Pulmonary artery endothelial cell (primary cell): ENCODE data around the gene KRT83. TPM values are rescaled to one million over a fixed set of nuclear protein-coding genes. Genes with fewer than 3 reads are reported as not detected.
"Not testable (repeated sequence)": the region's sequence is repeated elsewhere in the genome, so short reads cannot be mapped to it uniquely, and the experiment has no call there.

Experiments used
- DNase-seq: peaks from one replicate; pipeline ENCODE4 v3.0.0-alpha.2; 2011; ENCODE audit warnings: low read depth, low spot score
- total RNA-seq: library from RNA; depleted of rRNA; stranded (reverse); fragments of >200 nt; gene quantifications from 2 replicates; pipeline ENCODE4 v1.2.3, GENCODE V29; 2014

KRT83 gene
- total RNA-seq, 1 donor from 2014 or later = not detected

- not testable (repeated sequence) for DNase-seq
Observed at GRCh38 chr12:52287816-52288805, 33.1 kb downstream of the KRT83 start.

GRCh38 chr12:52286857-52287785 lies 34.1 kb downstream of the KRT83 start:
- not testable (repeated sequence) for DNase-seq

DNA sequence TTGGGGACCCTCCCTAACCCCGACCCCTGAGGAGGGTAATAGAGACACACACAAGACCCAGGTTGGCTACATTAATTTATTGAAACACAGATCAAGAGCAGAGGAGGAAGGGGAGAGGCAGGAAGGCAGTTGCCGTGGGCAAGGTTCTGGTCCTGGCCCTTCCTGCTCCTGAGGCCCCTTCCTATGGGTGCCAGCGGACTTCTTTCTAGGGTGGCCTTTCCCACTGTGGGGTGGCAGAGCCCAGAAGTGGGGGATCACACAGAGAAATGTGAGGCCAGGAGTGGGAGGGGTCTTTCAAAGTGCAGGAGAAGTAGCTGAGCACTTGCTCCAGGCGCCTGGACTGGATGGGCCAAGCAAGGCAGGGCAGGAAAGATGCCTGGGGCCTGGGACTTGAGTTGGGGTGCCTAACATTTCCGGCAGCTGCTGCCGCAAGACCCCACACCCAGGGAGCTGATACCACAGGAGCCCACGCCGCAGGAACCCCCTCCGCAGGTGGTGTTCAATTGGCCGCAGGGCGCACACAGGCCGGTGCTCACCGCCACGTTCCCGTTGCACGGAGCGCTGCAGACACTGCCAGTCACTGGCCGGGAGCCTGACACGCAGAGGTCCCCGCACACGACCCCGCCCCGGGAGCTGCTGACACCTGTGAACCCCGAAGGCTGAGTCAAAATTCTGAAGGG lies 35.2 kb downstream of the KRT83 start:
- no peak for DNase-seq

GRCh38 chr12:52285172-52285745 lies 35.9 kb downstream of the KRT83 start:
- DNase-seq = no peak

DNA sequence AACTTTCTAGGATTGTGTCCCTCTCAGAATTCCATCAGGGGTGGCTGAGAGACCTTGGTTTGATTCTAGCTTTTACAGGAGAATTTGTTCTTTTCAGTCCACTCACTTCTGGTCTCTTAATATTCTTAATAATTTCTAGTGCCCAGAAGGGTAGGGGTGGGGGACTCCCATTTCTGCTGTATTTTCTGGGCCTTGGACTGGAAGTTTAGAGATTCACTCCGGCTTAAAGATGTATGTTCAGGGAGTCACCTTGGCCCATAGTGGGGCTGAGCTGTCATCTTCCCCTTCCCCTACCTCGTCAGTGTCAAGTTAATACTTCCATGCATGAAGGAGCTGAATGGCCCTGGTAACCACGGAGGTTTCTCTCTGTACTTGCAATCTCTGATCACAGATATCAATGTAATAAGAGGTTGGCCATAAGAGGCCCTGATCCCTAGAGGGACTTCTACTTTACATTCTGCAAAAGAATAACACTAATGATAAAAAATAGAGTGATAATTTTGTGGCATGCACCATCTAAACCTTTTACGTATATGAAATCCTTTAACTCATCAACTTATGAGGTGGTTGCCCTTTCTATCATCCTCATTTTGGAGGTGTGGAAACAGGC lies 36.5 kb downstream of the KRT83 start:
- DNase-seq = no peak

DNA sequence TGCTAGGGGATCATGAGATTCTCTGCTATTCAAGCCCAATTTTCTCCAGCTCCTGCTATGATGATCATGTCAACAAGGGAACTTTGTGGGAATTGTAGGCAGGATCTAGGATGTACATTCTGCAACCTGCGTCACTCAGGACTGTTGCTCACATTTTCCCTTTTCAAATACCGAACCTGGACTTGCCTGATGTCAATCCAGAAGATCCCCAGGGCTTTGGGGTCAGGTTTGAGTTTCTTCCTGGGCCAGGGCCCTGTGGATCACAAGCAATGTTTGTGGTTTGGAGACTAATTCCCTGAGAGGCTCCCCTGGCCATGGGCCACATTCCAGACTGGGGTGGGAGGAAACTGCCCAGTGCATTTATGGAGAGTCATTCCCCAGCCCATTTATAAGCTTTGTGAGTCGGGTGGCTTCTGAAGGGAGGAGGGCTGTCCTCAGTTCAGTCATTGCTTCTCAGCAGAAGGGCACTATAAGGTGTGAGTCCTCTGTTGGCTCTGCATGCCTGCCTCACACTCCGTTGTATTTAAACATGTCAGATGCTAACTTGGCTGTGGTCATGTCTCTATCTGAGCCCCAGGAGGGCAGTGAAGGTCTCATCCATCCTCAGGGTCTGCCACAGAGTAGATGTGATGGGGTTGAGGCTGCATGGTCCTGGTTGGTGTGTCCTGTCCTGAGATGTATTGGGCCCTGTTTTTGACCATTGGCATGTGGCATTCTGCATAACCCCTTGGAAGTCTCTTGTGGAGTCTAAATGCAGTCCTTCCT lies 40.2 kb downstream of the KRT83 start:
- no peak for DNase-seq

GRCh38 chr12:52280319-52280795 lies 40.8 kb downstream of the KRT83 start:
- no peak for DNase-seq

DNA sequence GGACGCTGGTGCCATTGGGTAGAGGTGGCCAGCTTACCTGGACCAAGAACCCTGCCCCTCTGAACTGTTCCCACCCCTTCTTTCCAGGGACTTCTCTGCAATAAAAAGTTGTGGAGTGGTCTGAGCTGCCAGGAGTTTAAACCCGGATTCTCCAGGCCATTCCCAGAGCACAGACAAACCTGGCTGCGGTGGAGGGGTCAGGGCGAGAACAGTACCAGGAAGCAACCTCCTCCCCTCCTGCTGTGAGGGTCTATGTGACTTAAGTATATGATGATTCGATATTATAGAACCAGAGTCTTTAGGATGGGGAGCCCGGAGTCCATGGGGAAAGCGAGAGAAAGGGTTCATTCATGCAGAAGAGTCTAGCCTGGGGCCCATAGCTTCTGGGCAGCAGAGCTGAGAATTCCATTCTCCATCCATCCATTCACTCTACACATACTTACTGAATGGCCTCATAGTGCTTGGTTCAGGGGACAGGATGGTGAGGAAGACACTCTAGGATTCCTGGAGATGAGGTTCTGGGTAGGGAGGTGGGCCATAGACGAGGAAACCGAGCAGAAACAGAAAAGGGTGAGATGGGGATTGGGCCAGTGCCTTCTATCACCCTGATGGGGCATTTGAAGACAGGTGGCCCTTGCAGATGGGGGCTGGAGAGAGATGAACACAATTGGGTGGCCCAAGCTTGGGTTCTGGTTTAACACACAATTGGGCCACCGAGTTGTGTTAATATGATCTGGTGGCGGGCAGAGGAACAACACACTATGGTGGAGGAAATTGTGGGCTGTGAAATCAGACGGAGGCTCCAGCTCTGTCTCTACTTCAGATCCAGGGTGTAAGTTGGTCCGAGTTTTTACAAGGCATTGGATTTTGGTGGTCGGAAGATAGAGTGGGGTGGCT lies 41.5 kb downstream of the KRT83 start:
- DNase-seq = no peak

DNA sequence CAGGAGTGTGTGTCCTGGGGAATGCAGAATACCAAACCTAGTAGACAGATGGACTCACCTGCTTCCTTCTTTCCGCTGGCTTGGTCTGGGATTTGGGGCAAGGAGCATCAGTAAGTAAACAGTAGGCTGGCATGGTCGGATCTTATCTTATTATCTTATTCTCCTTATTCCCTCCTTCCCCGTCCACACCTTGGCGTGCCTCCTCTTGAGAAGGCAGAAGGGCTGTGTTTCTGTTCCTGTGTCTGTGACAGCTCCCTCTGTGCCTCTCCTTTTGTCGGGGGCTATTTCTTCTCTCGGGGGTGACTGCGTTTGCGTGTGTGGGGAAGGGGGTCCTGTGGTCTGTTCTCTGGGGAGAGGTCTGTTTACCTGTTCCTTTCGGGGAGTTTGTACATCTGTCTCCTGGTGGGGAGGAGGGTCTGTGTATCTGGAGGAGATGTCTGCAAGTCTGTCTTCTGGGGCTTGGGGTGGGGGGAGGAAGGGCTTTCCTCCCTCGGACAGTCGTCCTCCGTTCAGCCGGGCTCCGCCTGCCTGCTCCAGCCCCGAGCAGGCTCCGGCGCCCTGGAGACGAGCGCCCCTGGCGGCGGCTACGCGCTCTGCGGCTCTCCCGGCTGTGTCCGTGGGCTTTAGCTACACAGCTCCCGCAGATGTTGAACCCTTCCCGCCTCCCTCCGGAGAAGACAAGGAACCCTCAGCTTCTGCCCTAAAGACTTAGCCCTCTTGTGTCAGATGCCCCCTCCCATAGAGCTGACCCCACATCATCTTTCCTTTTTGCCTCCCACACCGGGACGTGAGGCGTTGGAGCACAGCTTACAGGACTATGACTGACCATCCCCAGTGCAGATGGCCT lies 42.4 kb downstream of the KRT83 start:
- no peak for DNase-seq

- no peak for DNase-seq
Observed at GRCh38 chr12:52277486-52278245, 43.5 kb downstream of the KRT83 start.

DNA sequence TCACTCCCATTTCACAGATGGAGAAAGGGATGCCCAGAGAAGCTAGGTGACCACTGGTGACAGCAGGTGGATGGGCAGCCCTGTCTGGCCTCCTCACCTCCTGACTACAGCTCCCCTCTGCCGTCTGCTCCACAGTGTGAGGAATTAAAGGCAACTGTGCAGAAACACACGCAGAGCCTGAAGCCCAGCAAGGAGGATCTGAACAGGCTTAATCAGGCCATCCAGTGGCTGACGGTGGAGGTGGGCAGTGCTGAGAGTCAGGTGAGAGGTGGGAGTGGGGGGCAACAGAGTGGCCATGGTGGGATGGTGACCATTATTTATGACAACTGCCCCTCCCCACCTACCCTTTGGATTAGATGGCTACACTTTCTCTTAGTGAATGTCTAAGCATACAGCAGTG lies 45.5 kb downstream of the KRT83 start:
- DNase-seq = no peak

- no peak for DNase-seq
Observed at GRCh38 chr12:52274521-52275120, 46.6 kb downstream of the KRT83 start, which contains the start of gene KRT86. Gene KRT86, plus strand, starts transcription at chr12:52274645. Its CDS starts 27,272 bp downstream, at chr12:52301917.

DNA sequence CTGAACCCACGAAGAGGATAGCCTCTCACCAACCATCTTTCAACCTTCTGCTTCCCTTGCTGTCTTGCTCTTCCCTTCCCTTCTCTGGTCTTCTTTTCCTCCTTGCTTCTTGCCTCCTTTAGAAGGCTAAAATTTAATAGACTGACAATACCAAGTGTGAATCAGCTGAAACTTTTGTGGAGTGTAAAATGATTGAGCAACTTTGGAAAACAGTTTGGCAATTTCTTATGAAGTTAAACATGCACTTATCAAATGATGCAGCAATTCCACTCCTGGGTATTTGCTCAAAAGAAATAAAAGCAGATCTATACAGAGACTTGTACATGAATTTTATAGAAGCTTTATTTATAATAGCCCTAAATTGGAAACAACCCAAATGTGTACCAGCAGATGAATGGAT lies 50.0 kb downstream of the KRT83 start:
- DNase-seq = no peak

GRCh38 chr12:52270541-52271070 lies 50.6 kb downstream of the KRT83 start:
- DNase-seq = no peak

DNA sequence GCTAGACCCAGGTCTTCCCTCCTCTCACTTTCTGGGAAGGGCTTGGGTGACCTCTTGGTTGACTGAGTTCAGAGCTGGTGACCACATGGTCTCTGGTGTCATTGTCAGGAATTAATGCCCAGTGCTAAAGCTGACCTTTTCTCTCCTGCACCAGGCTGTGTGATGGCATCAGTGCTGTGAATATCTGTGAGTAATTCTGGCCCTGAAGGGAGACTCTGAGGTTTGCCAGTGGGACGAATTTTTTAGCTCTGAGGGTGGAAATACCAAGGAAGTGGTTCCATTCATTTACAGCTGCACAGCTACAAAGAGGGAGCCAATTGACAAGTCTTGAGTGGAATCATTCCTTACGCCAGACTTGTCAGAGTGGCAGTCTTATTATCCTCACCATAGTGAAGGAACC lies 53.0 kb downstream of the KRT83 start:
- DNase-seq = no peak

DNA sequence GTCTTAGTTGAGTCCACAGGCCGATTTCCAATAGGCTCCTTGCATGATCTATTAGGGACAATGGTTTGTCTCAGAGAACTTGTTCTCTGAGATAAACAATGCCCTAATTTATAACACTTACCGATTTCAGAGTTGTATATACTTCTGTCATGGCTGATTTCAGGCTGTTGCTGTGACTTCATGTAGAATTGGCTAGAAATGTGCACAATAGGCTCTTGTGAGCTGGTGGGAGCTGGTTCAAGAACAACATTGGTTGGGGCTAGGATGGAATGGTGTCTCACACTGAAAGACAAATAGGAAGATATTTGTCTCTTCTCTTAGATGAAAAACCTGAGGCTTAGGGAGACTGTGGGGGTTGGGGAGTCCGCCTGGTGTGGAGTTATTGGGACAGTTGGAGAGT lies 53.5 kb downstream of the KRT83 start:
- no peak for DNase-seq
